HG03378 (cell line): Measurements from ENCODE around the gene SPATA3.

ENCODE experiments used
- ATAC-seq: cut with Tn5 transposase; IDR thresholded peaks from one replicate; pipeline ENCODE4 v1.9.1; 2021; ENCODE audit warnings: mild to moderate bottlenecking, moderate library complexity; ENCODE audit not compliant: unreplicated experiment

SPATA3 gene

DNA sequence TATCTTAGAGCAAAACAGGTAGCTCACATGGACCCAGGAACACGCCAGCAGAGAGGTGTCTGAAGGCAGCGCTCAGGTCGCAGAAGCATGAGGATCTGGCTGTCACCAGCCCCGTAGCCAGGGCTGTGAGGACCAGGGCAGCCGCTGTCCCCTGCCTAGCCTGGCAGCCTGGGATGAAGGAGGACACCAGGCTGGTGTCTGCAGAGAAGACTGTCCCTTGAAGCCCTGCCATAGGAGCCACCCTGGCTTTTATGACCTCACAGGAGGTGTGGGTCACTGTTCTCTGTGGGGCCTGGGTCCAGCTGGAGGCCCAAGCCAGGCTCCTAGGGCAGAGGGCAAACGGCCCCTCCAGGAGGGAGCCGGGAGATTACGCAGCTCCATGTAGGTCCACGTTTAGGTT lies at the start of gene SPATA3:
Gene SPATA3, plus strand, starts transcription at position 301 of the 400 bp plus-strand sequence. CDS start 113 bp downstream, outside the sequence.
- no peak for ATAC-seq

DNA sequence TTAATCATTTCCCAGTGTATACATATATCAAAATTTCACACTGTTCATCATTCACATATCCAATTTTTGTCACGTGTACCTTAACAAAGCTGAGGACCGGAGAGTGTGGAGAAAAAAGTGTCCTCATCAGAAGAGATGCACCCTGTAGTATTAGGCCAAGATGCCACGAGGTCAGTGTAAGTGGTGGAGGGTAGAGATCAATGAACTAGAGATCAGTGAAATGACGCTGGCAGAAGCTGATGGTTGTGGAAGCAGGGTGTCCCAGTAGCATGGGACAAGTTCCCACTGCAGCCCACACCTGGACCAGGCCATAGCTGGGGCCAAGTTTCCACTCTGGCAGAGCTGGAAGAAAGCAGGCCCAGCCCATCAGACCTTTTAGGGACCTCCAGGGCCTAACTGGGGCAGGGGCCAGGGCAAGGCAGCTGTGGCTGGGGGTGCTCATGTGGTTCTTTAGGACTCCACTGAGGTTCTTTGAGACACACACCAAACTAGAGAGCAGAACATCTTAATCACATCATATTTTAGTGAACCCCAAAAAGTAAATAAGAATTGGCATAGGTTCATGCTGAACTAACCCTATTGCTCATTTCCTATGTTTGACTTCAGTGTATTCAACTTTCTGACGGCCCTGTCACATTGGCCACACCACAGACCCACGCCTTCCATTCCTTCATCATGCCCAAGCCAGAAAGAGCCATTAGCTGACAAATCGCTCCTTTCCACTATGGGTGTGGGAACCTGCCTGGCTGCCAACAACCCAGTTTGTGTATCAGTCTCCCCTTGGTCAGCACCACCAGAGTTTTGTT lies 49.3 kb upstream of the SPATA3 start:
- ATAC-seq, result no peak

DNA sequence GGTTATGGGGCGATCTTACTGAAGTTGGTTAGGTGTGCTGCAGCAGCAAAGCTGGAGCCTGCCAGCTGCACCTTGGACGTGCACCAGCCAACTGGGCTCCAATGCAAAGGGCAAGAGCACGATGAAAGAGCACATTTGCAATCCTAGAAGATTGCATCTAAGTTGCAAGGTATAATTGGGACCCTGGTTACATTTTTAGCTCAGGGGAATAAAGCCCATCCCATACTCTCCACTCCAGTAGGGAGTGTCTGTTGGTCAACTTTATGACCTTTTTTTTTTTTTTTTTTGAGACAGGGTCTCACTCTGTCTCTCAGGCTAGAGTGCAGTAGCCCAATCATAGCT lies 48.7 kb upstream of the SPATA3 start:
- ATAC-seq, result no peak

DNA sequence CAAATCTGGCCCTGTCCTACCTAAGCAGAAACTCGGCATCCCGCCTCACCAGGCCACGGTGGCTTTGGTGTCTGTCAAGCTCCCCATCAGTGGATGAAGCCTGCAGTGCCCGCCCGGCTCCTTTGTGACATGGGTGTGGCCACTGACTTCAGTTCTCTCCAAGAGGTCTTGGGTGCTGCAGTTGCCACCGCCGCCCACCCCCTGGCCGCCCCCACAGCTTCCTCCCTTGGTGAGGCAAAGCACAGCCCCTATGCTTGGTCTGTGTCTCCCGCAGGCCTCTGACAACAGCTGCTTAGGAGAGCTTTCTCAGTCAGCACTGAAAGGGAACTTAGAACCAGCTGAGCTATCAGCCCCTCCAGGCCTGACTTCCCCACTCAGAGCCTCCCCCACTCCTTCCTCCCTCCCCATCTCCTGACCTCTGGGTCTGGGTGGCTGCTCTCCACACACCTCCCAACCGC lies 48.0 kb upstream of the SPATA3 start:
- ATAC-seq, result peak; percentile 33

DNA sequence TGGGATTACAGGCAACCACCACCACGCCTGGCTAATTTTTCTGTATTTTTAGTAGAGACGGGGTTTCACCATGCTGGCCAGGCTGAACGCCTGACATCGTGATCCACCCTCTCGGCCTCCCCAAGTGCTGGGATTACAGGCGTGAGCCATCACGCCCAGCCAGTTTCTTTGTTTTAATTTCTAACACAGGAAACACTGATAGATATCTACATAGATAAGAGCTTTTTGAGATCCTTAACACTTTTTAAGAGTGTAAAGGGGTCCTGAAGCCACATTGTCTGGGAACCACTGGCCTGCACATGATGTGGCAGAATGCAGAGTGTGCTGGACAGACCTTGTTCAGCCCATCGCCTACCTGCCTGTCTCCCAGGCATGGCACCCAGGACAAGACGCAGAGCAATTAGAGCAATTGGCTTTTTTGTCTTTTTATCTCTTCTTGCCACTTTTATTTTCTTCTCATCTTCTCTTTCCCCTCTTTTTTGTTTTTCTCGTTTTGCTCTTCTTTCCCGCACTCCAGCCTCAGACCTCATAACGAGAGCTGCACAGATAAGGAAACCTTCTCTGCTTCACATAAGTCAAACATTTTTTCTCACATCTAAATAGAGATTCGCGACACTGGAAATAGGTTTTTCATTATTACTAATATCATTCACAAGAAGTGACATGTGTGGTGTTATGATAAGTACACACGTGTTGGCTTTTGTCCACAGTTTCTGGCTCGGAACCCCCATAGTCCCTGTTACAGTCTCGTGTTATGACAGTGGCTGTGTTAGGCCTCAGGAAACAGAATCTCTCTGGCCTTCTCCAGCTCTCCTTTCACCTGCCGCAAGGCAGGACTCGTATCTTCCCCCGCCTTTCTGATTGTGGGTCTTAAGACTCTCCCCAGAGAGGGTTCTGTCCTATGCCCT lies 45.7 kb upstream of the SPATA3 start:
- peak; percentile 59 for ATAC-seq

DNA sequence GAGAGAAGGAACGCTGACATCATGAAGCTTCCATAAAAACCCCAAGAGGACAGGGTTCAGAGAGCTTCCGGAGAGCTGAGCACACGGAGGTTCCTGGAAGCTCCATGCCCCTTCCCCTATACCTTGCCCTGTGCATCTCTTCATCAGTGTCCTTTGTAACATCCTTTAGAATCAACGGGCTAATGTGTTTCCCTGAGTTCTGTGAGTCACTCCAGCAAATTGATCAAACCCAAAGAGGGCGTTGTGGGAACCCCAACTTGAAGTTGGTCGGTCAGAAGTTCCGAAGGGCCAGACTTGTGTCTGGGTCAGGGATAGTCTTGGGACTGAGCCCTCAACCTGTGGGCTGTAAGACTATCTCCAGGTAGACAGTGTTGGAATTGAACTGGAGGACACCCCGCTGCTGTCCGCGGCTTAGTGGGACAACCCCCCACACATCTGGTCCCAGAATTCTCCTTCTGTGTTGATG lies 45.0 kb upstream of the SPATA3 start:
- no peak for ATAC-seq

DNA sequence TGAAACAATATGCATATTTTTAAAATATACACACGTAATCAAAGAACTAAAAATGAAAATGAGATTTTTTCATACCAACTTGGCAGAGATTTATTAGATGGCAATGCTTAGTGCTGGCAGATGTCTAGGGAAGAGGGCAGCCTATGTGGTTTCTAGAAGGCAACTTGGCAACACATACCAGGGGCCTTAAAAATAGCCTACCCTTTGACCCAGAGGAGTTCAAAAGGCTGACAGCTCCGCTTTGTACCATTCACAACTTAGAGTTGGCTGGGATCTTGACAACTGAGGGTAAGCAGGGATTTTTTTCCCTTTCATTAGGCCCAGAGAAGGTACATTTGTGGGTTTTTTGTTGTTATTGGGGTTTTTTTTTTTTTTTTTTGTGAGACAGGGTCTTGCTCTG lies 44.5 kb upstream of the SPATA3 start:
- ATAC-seq, result no peak

DNA sequence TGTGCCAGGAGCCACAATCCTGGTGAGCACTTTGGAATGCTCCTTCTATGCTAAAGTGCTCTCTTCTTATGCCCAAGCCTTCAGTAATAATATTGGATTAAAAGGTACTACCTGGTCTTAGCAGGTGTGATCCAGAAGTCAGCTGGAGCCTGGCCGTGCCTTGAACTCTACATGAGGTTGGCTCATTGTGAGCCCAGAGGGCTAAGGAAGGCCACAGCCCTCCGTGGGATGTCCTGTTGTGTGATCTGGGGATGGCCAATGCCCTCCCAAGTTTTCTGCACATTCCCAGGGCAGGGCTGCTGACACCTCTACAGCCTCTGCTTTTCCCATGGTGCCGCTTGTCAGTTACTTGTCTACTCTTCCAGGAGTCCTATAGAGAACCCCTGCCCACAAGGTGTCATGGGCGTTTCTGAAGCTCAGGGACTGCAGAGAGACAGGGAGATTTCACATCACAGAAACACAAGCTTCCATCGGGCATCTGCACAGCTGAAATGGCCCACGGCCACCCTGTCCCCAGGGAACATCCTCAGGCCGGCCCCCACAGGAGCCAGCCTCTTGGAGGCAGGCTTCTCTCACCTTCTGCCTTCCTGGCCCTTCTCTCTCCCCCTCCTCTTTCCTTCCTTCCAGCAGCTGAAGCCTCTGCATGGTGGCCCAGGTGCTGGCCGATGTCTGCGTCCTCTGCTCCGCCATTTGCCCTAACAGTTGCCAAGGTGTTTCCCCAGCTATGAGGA lies 43.5 kb upstream of the SPATA3 start:
- no peak for ATAC-seq

DNA sequence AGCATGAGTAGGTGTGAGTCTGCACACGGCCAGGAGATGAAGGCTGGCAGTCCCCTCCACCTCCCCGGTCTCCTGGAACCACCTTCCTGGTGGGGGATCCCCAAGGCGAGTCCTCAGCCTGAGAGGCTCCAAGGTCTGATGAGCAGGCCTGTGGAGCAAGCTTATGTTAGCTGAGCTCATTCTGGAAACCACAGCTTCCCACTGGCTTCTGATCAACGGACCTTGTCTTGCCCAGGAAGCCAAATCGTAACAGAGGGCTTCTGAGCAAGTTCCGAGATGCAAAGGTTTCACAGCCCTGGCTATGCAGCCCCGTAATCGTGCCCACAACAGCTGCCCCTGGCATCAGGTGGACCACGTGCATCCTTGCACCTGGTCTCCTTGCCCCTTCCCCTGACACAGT lies 42.1 kb upstream of the SPATA3 start:
- ATAC-seq, result no peak

DNA sequence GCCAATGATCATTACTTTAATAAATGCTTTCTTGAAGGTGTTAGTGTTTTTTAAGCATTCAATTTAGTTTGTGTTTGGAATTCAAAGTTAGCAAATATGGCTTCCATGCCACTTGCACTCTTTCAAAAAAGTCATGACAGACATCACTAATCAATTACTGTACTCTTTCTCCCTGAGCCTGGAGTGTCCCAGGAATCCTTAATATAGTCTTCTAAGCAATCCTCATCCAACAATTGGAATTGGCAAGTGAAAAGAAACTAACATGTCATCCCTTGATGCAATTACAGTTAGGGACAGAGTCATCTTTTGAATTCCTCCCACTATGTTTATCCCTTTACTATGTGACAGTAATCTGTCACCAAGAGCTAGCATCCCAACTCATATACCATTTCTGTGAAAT lies 41.2 kb upstream of the SPATA3 start:
- ATAC-seq, result no peak

DNA sequence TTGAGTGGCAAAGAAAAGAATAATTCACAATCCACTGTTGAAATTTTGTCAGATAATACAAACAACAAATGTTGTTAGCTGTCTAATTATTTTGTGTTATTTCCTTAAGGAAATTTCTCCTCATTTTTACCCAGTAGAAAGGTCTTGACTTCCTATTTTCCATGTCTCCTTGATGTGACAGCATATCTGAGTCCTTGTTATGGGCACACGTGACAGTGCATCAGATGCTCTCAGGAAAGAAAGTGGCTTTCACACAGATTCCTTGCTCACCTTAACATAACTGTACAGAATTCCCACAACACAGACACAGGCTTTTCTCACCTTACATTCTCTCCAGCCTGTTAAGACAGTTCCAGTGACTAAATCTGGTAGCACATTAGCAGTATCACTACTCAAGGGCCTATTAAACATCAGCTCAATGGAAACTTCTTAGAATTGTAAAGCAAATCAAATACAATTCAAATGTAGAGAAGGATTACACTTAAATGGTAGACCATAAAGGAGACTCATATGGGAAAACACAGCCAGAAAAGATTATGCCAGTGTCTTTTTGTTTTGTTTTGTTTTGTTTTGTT lies 40.7 kb upstream of the SPATA3 start:
- no peak for ATAC-seq

DNA sequence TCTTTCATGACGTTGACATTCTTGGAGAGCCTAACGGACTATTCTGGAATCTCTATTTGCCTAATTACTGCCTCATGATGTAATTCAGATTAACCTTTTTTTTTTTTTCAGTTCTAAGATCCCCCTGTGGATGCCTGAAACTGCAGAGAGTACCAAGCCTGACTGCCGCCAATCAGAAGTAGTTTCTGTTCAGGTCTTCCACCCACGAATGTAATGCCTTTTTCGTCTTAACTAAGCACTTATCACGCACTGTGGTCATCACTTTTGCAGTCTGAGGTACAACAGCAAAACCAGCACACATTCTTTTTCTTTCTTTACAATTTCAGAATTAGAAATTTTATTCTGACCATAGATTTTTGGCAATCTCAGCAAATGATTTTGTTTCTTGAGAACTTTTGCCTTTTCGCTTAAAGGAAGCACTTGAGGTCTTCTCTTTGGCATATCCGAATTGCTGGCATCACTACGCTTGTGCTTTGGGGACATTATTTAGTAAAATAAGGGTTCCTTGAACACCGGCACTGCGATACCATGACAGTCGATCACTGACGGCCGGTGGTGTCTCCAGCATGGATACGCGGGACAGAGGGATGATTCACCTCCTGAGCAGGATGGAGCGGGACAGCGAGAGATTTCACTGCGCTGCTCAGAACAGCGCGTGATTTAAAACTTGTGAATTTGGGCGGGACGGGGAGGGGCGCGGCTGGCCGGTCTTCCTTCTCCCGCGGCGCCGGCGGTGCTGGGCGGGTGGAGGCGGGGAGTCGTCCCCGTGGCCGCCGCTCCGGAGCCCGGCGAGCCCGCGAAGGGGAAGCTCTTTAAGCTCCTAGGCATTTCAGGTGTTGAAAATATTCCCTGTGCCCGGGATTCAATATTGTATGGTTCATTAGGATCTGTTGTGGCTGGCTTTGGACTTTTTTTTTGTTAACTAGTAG lies 38.8 kb upstream of the SPATA3 start:
- peak; percentile 71 for ATAC-seq

DNA sequence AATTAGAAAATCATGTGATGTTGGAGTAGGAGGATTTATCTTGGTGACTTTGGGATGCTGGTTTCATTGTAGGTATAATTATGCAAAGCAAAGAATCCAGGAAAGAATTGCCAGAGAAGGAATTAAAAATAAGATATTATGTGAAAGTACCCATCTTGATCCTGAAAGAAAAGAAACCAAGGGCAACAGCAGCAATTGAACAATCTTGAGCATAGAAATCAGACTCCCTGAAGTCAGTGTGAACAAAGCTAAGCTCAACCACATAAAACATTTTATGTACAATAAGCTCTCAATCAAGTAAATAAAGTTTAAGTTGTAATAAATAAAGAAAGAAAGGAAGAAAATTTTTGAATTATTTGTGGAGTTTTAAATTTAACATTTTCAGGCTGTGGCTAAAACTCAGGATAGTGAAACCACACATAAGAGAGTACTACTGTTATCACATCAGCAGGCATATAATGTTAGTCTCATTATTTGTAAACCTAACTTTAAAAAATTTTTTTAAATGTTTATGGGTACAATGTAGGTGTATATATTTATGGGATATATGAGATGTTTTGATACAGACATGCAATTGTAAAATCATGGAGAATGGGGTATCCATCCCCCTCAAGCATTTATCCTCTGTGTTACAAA lies 38.0 kb upstream of the SPATA3 start:
- ATAC-seq, result no peak

DNA sequence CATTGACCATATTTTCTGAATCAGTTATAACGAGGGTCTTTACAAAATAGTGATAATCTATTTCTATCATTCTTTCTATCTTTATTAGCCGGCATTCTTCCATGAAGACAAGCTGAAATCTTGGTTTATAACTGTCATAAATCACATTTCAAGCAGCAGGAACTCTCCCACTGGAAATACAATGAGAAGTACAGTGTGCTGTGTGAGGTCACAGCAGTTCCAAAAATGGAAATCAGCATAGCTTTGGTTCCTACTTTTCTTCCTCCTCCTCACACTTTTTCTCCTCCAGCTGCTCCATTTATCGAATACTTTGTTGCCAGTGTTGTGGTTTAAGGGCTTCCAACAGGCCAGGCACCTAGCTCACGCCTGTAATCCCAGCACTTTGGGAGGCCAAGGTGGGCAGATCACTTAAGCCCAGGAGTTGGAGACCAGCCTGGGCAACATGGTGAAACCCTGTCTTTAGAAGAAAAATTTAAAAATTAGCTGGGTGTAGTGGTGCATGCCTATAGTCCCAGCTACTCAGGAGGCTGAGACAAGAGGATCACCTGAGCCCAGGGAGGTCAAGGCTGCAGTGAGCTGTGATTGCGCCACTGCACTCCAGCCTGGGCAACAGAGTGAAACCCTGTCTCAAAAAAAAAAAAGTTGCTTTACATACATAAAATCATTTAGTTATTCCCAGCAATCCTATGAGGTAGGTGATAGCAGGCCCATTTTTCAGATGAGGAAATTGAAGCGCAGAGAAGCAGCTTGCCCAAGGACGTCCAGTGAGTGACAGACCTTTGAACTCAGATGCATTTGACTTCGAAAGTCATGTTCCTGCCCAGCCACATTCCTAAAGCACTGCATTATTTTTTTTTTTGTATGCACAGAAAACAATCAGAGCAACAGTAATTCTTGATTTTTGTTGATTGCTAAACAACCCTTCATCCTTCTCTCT lies 36.8 kb upstream of the SPATA3 start:
- no peak for ATAC-seq

DNA sequence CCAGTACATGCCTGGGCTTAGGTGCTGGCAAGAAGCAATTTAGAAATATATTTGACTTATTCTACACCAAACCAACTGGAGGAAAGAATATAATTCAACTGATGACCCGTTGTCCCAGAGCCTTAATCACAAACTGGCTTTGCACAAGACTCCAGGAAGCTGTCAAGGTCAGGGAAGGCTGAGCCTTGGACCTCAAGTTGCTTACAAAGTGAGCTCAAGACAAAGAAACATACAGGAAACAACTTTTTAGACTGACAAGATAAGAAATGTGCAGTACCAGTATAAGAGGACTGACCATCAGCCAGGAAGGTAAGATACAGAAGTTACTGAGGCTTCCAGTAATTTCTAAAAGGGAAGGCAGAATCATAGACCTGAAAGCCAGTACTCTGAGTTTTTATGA lies 35.9 kb upstream of the SPATA3 start:
- no peak for ATAC-seq

DNA sequence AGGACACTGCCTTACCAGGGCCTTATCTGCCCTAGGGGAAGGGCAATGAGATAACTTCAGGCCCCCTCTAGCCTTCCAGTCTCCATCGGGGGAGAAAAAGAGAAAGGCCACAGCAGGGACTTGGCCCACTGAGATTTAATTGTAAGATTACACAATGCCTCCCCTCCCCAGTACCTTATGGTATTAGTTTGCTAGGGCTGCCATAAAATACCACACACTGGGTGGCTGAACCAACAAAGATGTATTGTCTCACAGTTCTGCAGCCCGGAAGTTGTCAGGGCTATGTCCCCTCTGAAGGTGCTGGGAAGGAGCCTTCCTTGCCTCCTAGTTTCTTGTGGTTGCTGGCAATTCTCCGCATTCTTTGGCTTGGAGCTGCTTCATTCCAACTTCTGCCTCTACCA lies 34.8 kb upstream of the SPATA3 start:
- no peak for ATAC-seq

DNA sequence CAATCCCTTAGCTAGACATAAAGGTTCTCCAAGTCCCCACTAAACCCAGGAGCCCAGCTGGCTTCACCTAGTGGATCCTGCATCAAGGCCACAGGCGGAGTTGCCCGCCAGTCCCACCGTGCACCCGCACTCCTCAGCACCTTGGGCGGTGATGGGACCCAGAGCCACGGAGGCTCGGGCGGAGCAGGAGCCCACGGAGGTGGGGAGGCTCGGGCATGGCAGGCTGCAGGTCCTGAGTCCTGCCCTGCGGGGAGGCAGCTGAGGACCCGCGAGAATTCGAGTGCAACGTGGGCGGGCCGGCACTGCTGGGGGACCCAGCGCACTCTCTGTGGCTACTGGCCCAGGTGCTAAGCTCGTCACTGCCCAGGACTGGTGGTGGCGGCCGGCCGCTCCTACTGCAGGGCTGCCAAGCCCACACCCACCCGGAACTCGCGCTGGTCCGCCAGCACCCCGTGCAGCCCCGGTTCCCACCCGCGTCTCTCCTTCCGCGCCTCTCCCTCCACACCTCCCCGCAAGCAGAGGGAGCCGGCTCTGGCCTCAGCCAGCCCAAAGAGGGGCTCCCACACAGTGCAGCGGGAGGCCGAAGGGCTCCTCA lies 31.7 kb upstream of the SPATA3 start:
- no peak for ATAC-seq

DNA sequence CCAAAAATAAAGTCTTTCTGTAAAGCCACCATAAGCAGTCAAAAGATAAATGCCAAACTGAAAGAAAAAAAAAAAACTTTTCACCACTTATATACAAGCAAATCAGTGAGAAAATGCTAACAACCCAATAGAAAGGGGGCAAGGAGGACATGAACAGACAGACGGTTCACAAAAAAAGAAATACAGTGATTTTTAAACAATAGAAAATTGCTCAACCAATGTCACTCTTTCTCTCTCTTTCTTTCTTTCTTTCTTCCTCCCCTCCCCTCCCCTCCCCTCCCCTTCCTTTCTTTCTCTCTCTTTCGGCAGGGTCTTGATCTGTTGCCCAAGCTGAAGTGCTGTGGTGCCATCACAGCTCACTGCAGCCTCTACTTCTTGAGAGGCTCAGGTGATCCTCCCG lies 28.8 kb upstream of the SPATA3 start:
- no peak for ATAC-seq
